ENCODE results near the gene GALNT10. TPM values are rescaled to one million over a fixed set of nuclear protein-coding genes. Genes with fewer than 3 reads are reported as not detected.

Gene GALNT10
- total and polyA plus RNA-seq, 9 of the 15 experiments (the other 6 are each of a cell fraction or from before 2014, with no cell fraction given): 4.6 to 37.1 (median 13.3) TPM

DNA sequence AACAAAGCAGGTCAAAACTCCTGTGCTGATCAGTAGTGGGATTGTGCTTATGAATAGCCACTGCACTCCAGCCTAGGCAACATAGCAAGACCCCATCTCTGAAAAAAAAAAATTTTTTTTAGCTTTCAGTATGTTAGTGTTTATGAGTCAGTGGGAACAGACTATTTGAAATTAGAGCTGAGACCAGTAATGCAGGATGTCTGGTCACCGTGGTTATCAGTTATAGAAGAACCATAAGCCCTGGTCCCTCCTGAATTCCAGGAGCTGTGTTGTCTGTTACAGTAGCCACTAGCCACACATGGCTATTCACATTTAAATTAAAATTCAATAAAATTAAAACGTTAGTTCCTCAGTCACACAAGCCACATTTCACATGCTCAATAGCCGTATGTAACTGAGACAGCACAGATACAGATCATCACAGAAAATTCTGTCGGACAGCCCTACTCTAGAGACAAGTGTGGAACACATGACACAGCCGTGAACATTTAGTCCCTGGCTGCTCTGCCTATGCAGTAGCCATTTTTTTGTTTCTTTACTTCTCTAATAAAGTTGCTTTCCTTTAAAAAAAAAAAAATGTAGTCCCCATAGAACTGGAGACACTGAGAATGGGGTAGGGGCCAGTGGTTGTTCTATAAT, 159.2 kb downstream of the GALNT10 start:
- Histone ChIP-seq H3K27me3 (ENCODE audit: control insufficient read depth in 2 of 2, insufficient read depth in 2 of 2, low read length in 2 of 2) (no peaks in the 10 kb centered on the region), H3K4me1 (replicated peaks in 1 of 2; ENCODE audit: control insufficient read depth in 2 of 2, insufficient read depth in 2 of 2, low read length in 2 of 2) (peaks cover 0 to 2% of the 10 kb centered on the region in 2 experiments; a peak in 2 of 5 replicates), H3K27ac (ENCODE audit: extremely low read depth, low read depth, low read length) (no peak overlapping the region), H2AFZ (ENCODE audit: low read depth, low read length) (no peak overlapping the region), H4K20me1 (replicated peaks; ENCODE audit: control insufficient read depth, insufficient read depth, low read length) (no peaks in the 10 kb centered on the region; the same call in 1 of the 2 replicates), H3K9me1 (ENCODE audit: control insufficient read depth, insufficient read depth, low read length) (no peaks in the 10 kb centered on the region), H3K9me3 (replicated peaks; ENCODE audit: control insufficient read depth, insufficient read depth, low read depth, low read length) (no peaks in the 10 kb centered on the region), H3K79me2 (ENCODE audit: control insufficient read depth, insufficient read depth, low read length) (no peaks in the 10 kb centered on the region), H3K36me3 (ENCODE audit: control insufficient read depth, insufficient read depth, low read length) (no peaks in the 10 kb centered on the region), H3K9ac (ENCODE audit: insufficient read depth in 1 of 2, low read depth in 2 of 2, low read length in 2 of 2) (no peak overlapping the region), H3K4me3 (no peak overlapping the region), H3K4me2 (ENCODE audit: insufficient read depth, low read length) (no peak overlapping the region)
- BruUV-seq (replicated peaks): no TSS peak
- no peak for FAIRE-seq
- 37% methylated on average over 5 of the region's 5 CpGs for WGBS (ENCODE audit: insufficient coverage, low coverage, missing lambda C conversion rate)
- ChIA-PET POLR2A (interaction anchor here (1.0 kb wide), 1 partner anchor 9 kb away, joined by 3 read pairs; no protein-coding TSS in a partner anchor), CTCF (ENCODE audit: low intra/inter-chr PET ratio) (interaction anchor here (0.6 kb wide), 1 partner anchor 26 kb away, joined by 3 read pairs; no protein-coding TSS in a partner anchor)
- 0 out of 3 replicates have a peak, but pooled peaks have one; percentile 20 for ATAC-seq
- TF ChIP-seq, protein P1, sequence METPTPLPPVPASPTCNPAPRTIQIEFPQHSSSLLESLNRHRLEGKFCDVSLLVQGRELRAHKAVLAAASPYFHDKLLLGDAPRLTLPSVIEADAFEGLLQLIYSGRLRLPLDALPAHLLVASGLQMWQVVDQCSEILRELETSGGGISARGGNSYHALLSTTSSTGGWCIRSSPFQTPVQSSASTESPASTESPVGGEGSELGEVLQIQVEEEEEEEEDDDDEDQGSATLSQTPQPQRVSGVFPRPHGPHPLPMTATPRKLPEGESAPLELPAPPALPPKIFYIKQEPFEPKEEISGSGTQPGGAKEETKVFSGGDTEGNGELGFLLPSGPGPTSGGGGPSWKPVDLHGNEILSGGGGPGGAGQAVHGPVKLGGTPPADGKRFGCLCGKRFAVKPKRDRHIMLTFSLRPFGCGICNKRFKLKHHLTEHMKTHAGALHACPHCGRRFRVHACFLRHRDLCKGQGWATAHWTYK (CRISPR knock-in tag; IDR thresholded peaks at IDR 0.05): no peak
- TF ChIP-seq POLR2AphosphoS2 (IDR thresholded peaks at IDR 0.05; ENCODE audit: low read length): no peak
- TF ChIP-seq ZBTB40 (IDR thresholded peaks at IDR 0.05): peak; percentile 60; the same call in 1 of the 2 replicates
- peak; percentile 43; the same call in 1 of the 2 replicates for TF ChIP-seq ZBTB40 (CRISPR knock-in tag; IDR thresholded peaks at IDR 0.05)
- intact Hi-C loops (cut with micrococcal nuclease): no loop called here
- no peak for DNase-seq (ENCODE audit: extremely low read depth in 1 of 4, low spot score in 3 of 4)
- in situ Hi-C loops (cut with MboI): no loop called here

All from K562 (cell line).